HepG2 (cell line): ENCODE measurements around the gene DCAF7. TPM values are rescaled to one million over a fixed set of nuclear protein-coding genes. Genes with fewer than 3 reads are reported as not detected.

Experiments used
- ELF1 ChIP-seq: sonication (generic); formaldehyde crosslinking; IDR thresholded peaks from 2 replicates; pipeline ENCODE4 v1.4.0; 2020; ENCODE audit warnings: missing genetic modification reagents
- FOXK2 ChIP-seq: fragments of 450-650 bp; IDR thresholded peaks from 2 replicates; pipeline ENCODE4 v1.6.1; 2016
- NFKBIZ ChIP-seq: IDR thresholded peaks from 2 replicates; pipeline ENCODE4 v1.6.1; 2018; ENCODE audit warnings: missing genetic modification reagents, missing compliant biosample characterization
- NR2F6 ChIP-seq, 2 experiments: IDR thresholded peaks; 2 replicates each; pipeline ENCODE4 v1.6.1; 2016; ENCODE audit warnings: antibody characterized with exemption in 1 of 2, mild to moderate bottlenecking in 1 of 2
- PAX8 ChIP-seq: sonication (generic); formaldehyde crosslinking; IDR thresholded peaks from 2 replicates; pipeline ENCODE4 v1.8.0; 2022; ENCODE audit warnings: mild to moderate bottlenecking, missing genetic modification reagents, borderline replicate concordance
- SETDB1 ChIP-seq: sonication (generic); formaldehyde crosslinking; IDR thresholded peaks from 2 replicates; pipeline ENCODE4 v1.5.1; 2020; ENCODE audit warnings: missing genetic modification reagents, mild to moderate bottlenecking, borderline replicate concordance
- SP5 ChIP-seq: IDR thresholded peaks from 2 replicates; pipeline ENCODE4 v1.6.1; 2016; ENCODE audit warnings: low read depth, borderline replicate concordance
- U2AF1 ChIP-seq: fragments of 200-400 bp; formaldehyde crosslinking; optimal IDR thresholded peaks from 2 replicates; pipeline ENCODE3; 2017; ENCODE audit warnings: mild to moderate bottlenecking, low read depth, low read length
- YEATS2 ChIP-seq: sonication (generic); formaldehyde crosslinking; IDR thresholded peaks from 2 replicates; pipeline ENCODE4 v1.4.0; 2020; ENCODE audit warnings: missing genetic modification reagents, borderline replicate concordance
- YEATS4 ChIP-seq: sonication (generic); formaldehyde crosslinking; IDR thresholded peaks from 2 replicates; pipeline ENCODE4 v1.4.0; 2020; ENCODE audit warnings: missing genetic modification reagents, borderline replicate concordance
- ZBTB40 ChIP-seq, 2 experiments: fragments of 450-650 bp in 1 of 2; sonication (generic) in 1 of 2; formaldehyde crosslinking in 1 of 2; IDR thresholded peaks; 2 replicates each; pipeline versions ENCODE4 v1.6.1 to v1.8.0; 2016 to 2022; ENCODE audit warnings: antibody characterized with exemption in 1 of 2, mild to moderate bottlenecking in 1 of 2, missing genetic modification reagents in 1 of 2
- polyA plus RNA-seq, 8 experiments: library from polyadenylated mRNA; depleted of rRNA in 3 of 8; stranded (reverse) in 7 of 8; unstranded in 1 of 8; fragments of >200 nt; fragmentation: Illumina TruSeq in 4 of 8; extraction: Trizol in 4 of 8; gene quantifications; 2 replicates each; pipeline versions ENCODE4 v1.2.1 to v1.2.3, GENCODE V29; 2011 to 2016; ENCODE audit warnings: low read depth in 4 of 8, missing spikeins in 1 of 8, mixed read lengths in 1 of 8; ENCODE audit not compliant: insufficient read depth in 1 of 8
- total RNA-seq, 5 experiments: library from RNA; depleted of rRNA; stranded (reverse); fragments of >200 nt; fragmentation: Illumina TruSeq; extraction: Trizol; gene quantifications; 2 replicates each; pipeline ENCODE4 v1.2.3, GENCODE V29; 2016; ENCODE audit warnings: low read depth in 1 of 5
- TF ChIP-seq, protein P1 (sequence below): IDR thresholded peaks from 2 replicates; pipeline ENCODE4 v1.6.1; 2016; ENCODE audit warnings: low read depth, borderline replicate concordance
- TF ChIP-seq, protein P2 (sequence below): IDR thresholded peaks from 2 replicates; pipeline ENCODE4 v1.6.1; 2016; ENCODE audit warnings: missing genetic modification reagents, missing compliant biosample characterization
- TF ChIP-seq, protein P3 (sequence below): sonication (generic); formaldehyde crosslinking; IDR thresholded peaks from 2 replicates; pipeline ENCODE4 v1.4.0; 2020; ENCODE audit warnings: missing genetic modification reagents

DCAF7 gene
- total and polyA plus RNA-seq, 2 of the 13 experiments (the other 11 are each of a cell fraction or from before 2014, with no cell fraction given): 55.2 to 73.4 TPM

DNA sequence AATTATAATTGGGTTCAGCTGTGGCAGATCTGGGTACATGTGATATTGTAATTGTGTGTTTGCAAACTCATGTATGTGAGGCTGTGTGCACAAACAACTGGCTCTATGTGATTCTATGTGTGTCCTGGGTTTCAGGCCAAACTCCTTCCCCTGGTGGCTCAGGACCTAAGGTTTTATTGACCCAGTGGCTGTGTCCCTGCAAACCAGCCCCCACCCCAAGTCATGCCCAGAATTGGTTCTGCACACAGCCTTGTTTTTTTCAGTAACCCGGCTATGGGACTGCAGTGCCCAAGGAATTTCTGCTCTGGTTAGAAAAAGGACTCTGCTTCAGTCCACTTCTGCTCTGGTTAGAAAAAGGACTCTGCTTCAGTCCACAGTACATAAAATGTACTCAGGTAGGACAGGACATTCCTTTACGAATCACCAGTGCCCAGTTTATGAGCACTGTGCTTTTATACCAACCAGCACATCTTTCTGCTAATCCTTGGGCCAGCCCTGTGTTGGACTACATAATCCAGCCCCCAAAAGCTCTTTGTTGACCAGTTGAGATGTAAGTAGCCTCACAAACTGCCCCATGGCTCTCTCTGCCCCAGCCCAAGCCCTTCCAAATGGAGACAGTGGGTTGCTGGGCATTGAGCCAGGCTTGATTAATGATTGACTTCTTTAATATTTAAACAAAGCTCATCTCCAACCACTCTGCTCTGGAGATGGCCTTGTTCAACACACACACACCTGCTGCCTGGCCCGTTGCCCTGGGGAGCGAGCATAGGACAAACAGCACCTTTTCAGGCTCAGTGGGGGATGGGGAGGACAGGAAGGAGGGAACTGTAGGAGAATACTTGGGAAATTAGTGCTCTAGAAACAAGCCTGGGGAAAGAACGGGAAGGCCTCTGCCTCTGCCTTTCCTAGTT lies 30.1 kb upstream of the DCAF7 start (continued):
- TF ChIP-seq, protein P1, sequence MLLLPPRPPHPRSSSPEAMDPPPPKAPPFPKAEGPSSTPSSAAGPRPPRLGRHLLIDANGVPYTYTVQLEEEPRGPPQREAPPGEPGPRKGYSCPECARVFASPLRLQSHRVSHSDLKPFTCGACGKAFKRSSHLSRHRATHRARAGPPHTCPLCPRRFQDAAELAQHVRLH (CRISPR knock-in tag): no peak
- TF ChIP-seq ZBTB40 (IDR thresholded peaks at IDR 0.05) (no peak), ZBTB40 (CRISPR knock-in tag; IDR thresholded peaks at IDR 0.05) (peak; percentile 77; the same call in 1 of the 2 replicates), NR2F6 (IDR thresholded peaks at IDR 0.05) (peak; percentile 72), NR2F6 (CRISPR knock-in tag; IDR thresholded peaks at IDR 0.05) (peak; percentile 84), PAX8 (no peak), YEATS4 (CRISPR knock-in tag) (0 out of 2 replicates have a peak, but pooled peaks have one; percentile 55), YEATS2 (CRISPR knock-in tag) (peak; percentile 87; the same call in 1 of the 2 replicates), NFKBIZ (CRISPR knock-in tag) (peak; percentile 66; the same call in 1 of the 2 replicates), U2AF1 (peak; percentile 31), SETDB1 (CRISPR knock-in tag) (no peak), SP5 (CRISPR knock-in tag) (peak; percentile 88), ELF1 (CRISPR knock-in tag) (peak; percentile 56), FOXK2 (no peak)
- TF ChIP-seq, protein P2, sequence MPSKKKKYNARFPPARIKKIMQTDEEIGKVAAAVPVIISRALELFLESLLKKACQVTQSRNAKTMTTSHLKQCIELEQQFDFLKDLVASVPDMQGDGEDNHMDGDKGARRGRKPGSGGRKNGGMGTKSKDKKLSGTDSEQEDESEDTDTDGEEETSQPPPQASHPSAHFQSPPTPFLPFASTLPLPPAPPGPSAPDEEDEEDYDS (CRISPR knock-in tag): peak; percentile 74; the same call in 1 of the 2 replicates
- TF ChIP-seq, protein P3, sequence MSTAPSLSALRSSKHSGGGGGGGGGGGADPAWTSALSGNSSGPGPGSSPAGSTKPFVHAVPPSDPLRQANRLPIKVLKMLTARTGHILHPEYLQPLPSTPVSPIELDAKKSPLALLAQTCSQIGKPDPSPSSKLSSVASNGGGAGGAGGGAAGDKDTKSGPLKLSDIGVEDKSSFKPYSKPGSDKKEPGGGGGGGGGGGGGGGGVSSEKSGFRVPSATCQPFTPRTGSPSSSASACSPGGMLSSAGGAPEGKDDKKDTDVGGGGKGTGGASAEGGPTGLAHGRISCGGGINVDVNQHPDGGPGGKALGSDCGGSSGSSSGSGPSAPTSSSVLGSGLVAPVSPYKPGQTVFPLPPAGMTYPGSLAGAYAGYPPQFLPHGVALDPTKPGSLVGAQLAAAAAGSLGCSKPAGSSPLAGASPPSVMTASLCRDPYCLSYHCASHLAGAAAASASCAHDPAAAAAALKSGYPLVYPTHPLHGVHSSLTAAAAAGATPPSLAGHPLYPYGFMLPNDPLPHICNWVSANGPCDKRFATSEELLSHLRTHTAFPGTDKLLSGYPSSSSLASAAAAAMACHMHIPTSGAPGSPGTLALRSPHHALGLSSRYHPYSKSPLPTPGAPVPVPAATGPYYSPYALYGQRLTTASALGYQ (CRISPR knock-in tag): peak; percentile 97
